Liver (tissue), 9 donors: ENCODE data around the gene UBE2V1. TPM values are rescaled to one million over a fixed set of nuclear protein-coding genes. Genes with fewer than 3 reads are reported as not detected.

Experiments
- DNase-seq: peaks from one replicate; pipeline ENCODE4 v3.0.0-alpha.2; 2017; ENCODE audit warnings: low spot score
- H3K27ac ChIP-seq, 2 donors: one replicate each; pipeline ENCODE4 v1.7.0; 2013; ENCODE audit warnings: inconsistent platforms in 2 of 2, low read length in 2 of 2, control low read depth in 1 of 2, low read depth in 1 of 2, mild to moderate bottlenecking in 1 of 2
- H3K27me3 ChIP-seq, 4 donors: one replicate each; pipeline versions ENCODE4 v1.6.1 to v1.7.0; 2013; ENCODE audit warnings: low read length in 3 of 4, inconsistent platforms in 1 of 4, mild to moderate bottlenecking in 1 of 4, moderate library complexity in 1 of 4; ENCODE audit not compliant: control insufficient read depth in 4 of 4, insufficient read depth in 4 of 4
- H3K36me3 ChIP-seq, 4 donors: one replicate each; pipeline versions ENCODE4 v1.6.1 to v1.7.0; 2013; ENCODE audit warnings: low read length in 3 of 4, mild to moderate bottlenecking in 3 of 4, low read depth in 1 of 4, moderate library complexity in 1 of 4; ENCODE audit not compliant: control insufficient read depth in 4 of 4, insufficient read depth in 3 of 4
- H3K4me1 ChIP-seq, 4 donors: one replicate each; pipeline versions ENCODE4 v1.6.1 to v1.7.0; 2013; ENCODE audit warnings: low read length in 3 of 4, mild to moderate bottlenecking in 3 of 4, moderate library complexity in 1 of 4; ENCODE audit not compliant: control insufficient read depth in 4 of 4, insufficient read depth in 4 of 4
- H3K4me3 ChIP-seq, 3 donors: one replicate each; pipeline versions ENCODE4 v1.6.1 to v1.7.0; 2013; ENCODE audit warnings: low read length in 3 of 3, control low read depth in 1 of 3, low read depth in 1 of 3, mild to moderate bottlenecking in 1 of 3
- H3K9ac ChIP-seq, 2 donors: one replicate each; pipeline ENCODE4 v1.7.0; 2013; ENCODE audit warnings: low read length in 2 of 2, mild to moderate bottlenecking in 2 of 2, moderate library complexity in 2 of 2, control low read depth in 1 of 2, low read depth in 1 of 2
- H3K9me3 ChIP-seq, 4 donors: one replicate each; pipeline versions ENCODE4 v1.6.1 to v1.7.0; 2013; ENCODE audit warnings: low read length in 3 of 4; ENCODE audit not compliant: control insufficient read depth in 4 of 4
- EGR1 ChIP-seq, 2 donors: IDR thresholded peaks; 2 replicates each; pipeline ENCODE4 v1.6.1; 2016 to 2018; ENCODE audit warnings: antibody characterized with exemption in 2 of 2, low read depth in 2 of 2
- FOXA1 ChIP-seq: IDR thresholded peaks from 2 replicates; pipeline ENCODE4 v1.6.1; 2016; ENCODE audit warnings: antibody characterized with exemption
- FOXA2 ChIP-seq: IDR thresholded peaks from 2 replicates; pipeline ENCODE4 v1.6.1; 2016; ENCODE audit warnings: antibody characterized with exemption
- GABPA ChIP-seq, 2 donors: IDR thresholded peaks in 1 of 2; conservative IDR thresholded peaks in 1 of 2; 2 replicates each; pipeline ENCODE4 v1.6.1; 2016; ENCODE audit warnings: antibody characterized with exemption in 2 of 2, mild to moderate bottlenecking in 1 of 2, moderate library complexity in 1 of 2
- HNF4A ChIP-seq, 2 donors: conservative IDR thresholded peaks; 2 replicates each; pipeline ENCODE4 v1.6.1; 2016; ENCODE audit warnings: antibody characterized with exemption in 2 of 2, mild to moderate bottlenecking in 2 of 2
- HNF4G ChIP-seq: IDR thresholded peaks from 2 replicates; pipeline ENCODE4 v1.6.1; 2016; ENCODE audit warnings: antibody characterized with exemption
- JUND ChIP-seq, 2 donors: IDR thresholded peaks; 2 replicates each; pipeline ENCODE4 v1.6.1; 2016; ENCODE audit warnings: antibody characterized with exemption in 2 of 2
- NR2F2 ChIP-seq: IDR thresholded peaks from 2 replicates; pipeline ENCODE4 v1.6.1; 2016; ENCODE audit warnings: antibody characterized with exemption
- RAD21 ChIP-seq, 2 donors: IDR thresholded peaks; 2 replicates each; pipeline ENCODE4 v1.6.1; 2016; ENCODE audit warnings: antibody characterized with exemption in 2 of 2, mild to moderate bottlenecking in 2 of 2
- RXRA ChIP-seq, 2 donors: IDR thresholded peaks; 2 replicates each; pipeline ENCODE4 v1.6.1; 2017 to 2018; ENCODE audit warnings: antibody characterized with exemption in 2 of 2, mild to moderate bottlenecking in 1 of 2
- SP1 ChIP-seq: IDR thresholded peaks from 2 replicates; pipeline ENCODE4 v1.6.1; 2018; ENCODE audit warnings: antibody characterized with exemption, mild to moderate bottlenecking
- TAF1 ChIP-seq: conservative IDR thresholded peaks from 2 replicates; pipeline ENCODE4 v1.6.1; 2016; ENCODE audit warnings: antibody characterized with exemption, mild to moderate bottlenecking
- YY1 ChIP-seq: IDR thresholded peaks from 2 replicates; pipeline ENCODE4 v1.6.1; 2016; ENCODE audit warnings: antibody characterized with exemption, mild to moderate bottlenecking
- whole genome bisulfite sequencing: extraction: QIAGEN DNeasy Blood & Tissue Kit; methylation state at CpG from one replicate; pipeline ENCODE4 v1.1.7; 2013; 5-methylcytosine and 5-hydroxymethylcytosine counted together
- polyA plus RNA-seq, 2 donors: library from polyadenylated mRNA; stranded (reverse) in 1 of 2; unstranded in 1 of 2; fragments of 200-250 nt in 1 of 2; fragments of >200 nt in 1 of 2; fragmentation: Nextera tagmentation in 1 of 2; extraction: Ambion mirVana in 1 of 2; gene quantifications; one replicate each; pipeline versions ENCODE4 v1.2.1 to v1.2.3, GENCODE V29; 2013 to 2015
- total RNA-seq, 2 donors: library from RNA; depleted of rRNA; stranded (reverse); fragments of >200 nt; gene quantifications; one replicate each; pipeline ENCODE4 v1.2.3, GENCODE V29; 2014
- TF ChIP-seq, protein P1 (sequence below): IDR thresholded peaks from 2 replicates; pipeline ENCODE4 v1.6.1; 2016; ENCODE audit warnings: antibody characterized with exemption
- TF ChIP-seq, protein P2 (sequence below): fragments of 150-350 bp; IDR thresholded peaks from 2 replicates; pipeline ENCODE4 v1.5.1; 2017; ENCODE audit warnings: improper control_type of control experiment, low read depth, low read length; ENCODE audit not compliant: missing input control
- TF ChIP-seq, protein P3 (sequence below): IDR thresholded peaks from 2 replicates; pipeline ENCODE4 v1.6.1; 2016; ENCODE audit warnings: antibody characterized with exemption, mild to moderate bottlenecking
- TF ChIP-seq, protein P4 (sequence below): IDR thresholded peaks from 2 replicates; pipeline ENCODE4 v1.6.1; 2016; ENCODE audit warnings: antibody characterized with exemption
- TF ChIP-seq, protein P5 (sequence below): IDR thresholded peaks from 2 replicates; pipeline ENCODE4 v1.6.1; 2016; ENCODE audit warnings: antibody characterized with exemption
- donor health status: healthy.
- donor health status: healthy.
- donor health status: healthy.
- donor health status: healthy.
- donor health status: healthy.

The UBE2V1 gene
- total and polyA plus RNA-seq, 4 donors = 27.9 to 53.0 (median 34.2) TPM

DNA sequence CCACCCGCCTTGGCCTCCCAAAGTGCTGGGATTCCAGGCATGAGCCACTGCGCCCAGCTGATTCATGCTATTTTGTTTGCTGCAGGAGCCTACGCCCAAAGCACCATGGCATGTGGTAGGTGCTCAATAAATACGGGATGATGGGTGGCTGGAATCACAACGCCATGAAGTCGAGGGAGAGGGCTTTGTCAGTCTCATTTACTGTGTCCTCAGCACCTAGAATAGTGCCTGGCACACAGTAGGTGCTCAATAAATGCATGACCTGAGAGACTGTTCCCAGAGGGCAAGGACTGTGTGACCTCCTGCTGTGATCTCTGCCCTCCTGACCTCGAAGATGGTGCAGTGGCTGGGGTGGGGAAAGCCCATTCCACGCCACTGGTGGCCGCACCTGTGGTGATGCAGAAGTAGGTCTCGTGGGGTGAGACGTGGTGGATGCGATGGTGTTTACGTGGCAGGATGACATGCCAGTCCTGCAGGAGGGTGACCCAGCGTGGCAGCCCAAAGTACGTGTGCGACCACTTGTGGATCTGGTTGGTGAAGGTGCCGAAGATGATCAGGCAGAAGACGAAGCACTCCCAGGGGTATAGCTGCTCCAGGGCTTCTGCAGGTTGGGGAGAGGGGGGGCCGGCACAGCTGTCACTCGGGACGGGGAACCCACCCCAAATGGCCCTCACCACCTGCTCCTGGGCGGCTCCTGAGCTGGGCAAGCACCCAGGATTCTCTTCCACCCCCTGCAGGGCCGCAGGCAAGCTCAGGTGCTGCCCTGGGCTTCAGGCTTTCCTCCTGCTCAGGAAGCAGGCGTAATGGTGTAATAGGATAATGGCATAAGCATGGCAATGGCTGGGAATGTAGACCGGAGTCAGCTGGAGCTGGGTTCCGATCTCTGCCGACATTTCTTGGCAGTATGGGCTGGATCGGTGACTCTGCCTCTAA, 14.9 kb upstream of the UBE2V1 start:
- no peak overlapping the region for H3K27ac ChIP-seq
- H3K4me3 ChIP-seq = no peak overlapping the region
- TF ChIP-seq, protein P1, sequence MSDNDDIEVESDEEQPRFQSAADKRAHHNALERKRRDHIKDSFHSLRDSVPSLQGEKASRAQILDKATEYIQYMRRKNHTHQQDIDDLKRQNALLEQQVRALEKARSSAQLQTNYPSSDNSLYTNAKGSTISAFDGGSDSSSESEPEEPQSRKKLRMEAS = no peak
- TF ChIP-seq TAF1 = no peak
- H3K9ac ChIP-seq = no peak overlapping the region
- H3K36me3 ChIP-seq = peaks cover 6 to 20% (median 17%) of the 10 kb centered on the region in 4 donors
- 95% methylated on average over 28 of the region's 28 CpGs for WGBS
- no peaks in the 10 kb centered on the region for H3K27me3 ChIP-seq
- DNase-seq = no peak
- no peaks in the 10 kb centered on the region for H3K9me3 ChIP-seq
- peaks cover 7 to 33% (median 21%) of the 10 kb centered on the region in 4 donors for H3K4me1 ChIP-seq

DNA sequence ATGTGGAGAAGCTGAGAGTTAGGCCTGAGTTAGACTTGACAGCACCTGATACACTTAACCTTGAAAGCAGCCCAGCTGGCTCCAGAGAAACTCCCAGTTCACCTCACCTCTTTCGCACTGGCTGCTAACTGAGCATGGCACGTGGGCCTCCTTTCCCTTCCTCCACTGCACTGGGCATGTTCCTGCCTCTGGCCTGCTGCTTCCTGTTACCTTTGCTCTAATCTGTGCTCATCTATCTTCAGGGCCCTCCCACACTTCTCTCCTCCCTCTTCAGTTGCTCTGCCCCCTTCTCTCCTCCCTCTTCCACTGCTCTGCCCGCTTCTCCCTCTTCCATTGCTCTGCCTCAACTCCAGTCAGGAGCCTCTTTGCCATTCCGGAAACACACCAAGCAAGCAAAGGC, 13.7 kb upstream of the UBE2V1 start:
- Histone ChIP-seq H3K27ac (peak overlapping the region; percentile 64 to 88), H3K4me1 (peaks cover 9 to 38% (median 24%) of the 10 kb centered on the region in 4 donors), H3K9ac (peak overlapping the region in 1 of 2 donors; percentile 27), H3K9me3 (no peaks in the 10 kb centered on the region), H3K36me3 (peaks cover 5 to 20% (median 17%) of the 10 kb centered on the region in 4 donors), H3K4me3 (no peak overlapping the region), H3K27me3 (no peaks in the 10 kb centered on the region)
- no peak for TF ChIP-seq TAF1
- TF ChIP-seq SP1 = peak; percentile 92
- no peak for TF ChIP-seq HNF4G
- TF ChIP-seq, protein P2, sequence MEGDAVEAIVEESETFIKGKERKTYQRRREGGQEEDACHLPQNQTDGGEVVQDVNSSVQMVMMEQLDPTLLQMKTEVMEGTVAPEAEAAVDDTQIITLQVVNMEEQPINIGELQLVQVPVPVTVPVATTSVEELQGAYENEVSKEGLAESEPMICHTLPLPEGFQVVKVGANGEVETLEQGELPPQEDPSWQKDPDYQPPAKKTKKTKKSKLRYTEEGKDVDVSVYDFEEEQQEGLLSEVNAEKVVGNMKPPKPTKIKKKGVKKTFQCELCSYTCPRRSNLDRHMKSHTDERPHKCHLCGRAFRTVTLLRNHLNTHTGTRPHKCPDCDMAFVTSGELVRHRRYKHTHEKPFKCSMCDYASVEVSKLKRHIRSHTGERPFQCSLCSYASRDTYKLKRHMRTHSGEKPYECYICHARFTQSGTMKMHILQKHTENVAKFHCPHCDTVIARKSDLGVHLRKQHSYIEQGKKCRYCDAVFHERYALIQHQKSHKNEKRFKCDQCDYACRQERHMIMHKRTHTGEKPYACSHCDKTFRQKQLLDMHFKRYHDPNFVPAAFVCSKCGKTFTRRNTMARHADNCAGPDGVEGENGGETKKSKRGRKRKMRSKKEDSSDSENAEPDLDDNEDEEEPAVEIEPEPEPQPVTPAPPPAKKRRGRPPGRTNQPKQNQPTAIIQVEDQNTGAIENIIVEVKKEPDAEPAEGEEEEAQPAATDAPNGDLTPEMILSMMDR = no peak
- peak; percentile 78 for TF ChIP-seq YY1
- peak; percentile 7 for TF ChIP-seq NR2F2
- TF ChIP-seq, protein P3, sequence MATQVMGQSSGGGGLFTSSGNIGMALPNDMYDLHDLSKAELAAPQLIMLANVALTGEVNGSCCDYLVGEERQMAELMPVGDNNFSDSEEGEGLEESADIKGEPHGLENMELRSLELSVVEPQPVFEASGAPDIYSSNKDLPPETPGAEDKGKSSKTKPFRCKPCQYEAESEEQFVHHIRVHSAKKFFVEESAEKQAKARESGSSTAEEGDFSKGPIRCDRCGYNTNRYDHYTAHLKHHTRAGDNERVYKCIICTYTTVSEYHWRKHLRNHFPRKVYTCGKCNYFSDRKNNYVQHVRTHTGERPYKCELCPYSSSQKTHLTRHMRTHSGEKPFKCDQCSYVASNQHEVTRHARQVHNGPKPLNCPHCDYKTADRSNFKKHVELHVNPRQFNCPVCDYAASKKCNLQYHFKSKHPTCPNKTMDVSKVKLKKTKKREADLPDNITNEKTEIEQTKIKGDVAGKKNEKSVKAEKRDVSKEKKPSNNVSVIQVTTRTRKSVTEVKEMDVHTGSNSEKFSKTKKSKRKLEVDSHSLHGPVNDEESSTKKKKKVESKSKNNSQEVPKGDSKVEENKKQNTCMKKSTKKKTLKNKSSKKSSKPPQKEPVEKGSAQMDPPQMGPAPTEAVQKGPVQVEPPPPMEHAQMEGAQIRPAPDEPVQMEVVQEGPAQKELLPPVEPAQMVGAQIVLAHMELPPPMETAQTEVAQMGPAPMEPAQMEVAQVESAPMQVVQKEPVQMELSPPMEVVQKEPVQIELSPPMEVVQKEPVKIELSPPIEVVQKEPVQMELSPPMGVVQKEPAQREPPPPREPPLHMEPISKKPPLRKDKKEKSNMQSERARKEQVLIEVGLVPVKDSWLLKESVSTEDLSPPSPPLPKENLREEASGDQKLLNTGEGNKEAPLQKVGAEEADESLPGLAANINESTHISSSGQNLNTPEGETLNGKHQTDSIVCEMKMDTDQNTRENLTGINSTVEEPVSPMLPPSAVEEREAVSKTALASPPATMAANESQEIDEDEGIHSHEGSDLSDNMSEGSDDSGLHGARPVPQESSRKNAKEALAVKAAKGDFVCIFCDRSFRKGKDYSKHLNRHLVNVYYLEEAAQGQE = peak; percentile 37
- TF ChIP-seq GABPA (IDR thresholded peaks at IDR 0.05 in 1 of 2, conservative IDR thresholded peaks at IDR 0.05 in 1 of 2) = peak in 1 of 2 donors; percentile 86
- peak in 1 of 2 donors; percentile 53 for TF ChIP-seq RAD21 (IDR thresholded peaks at IDR 0.05)
- TF ChIP-seq EGR1 (IDR thresholded peaks at IDR 0.05; ENCODE audit: low read depth in 2 of 2) = peak in 1 of 2 donors; percentile 66
- peak; percentile 53 to 77 for TF ChIP-seq HNF4A (conservative IDR thresholded peaks at IDR 0.05)
- peak; percentile 58 for TF ChIP-seq FOXA2
- TF ChIP-seq, protein P4, sequence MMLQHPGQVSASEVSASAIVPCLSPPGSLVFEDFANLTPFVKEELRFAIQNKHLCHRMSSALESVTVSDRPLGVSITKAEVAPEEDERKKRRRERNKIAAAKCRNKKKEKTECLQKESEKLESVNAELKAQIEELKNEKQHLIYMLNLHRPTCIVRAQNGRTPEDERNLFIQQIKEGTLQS = no peak
- TF ChIP-seq, protein P5, sequence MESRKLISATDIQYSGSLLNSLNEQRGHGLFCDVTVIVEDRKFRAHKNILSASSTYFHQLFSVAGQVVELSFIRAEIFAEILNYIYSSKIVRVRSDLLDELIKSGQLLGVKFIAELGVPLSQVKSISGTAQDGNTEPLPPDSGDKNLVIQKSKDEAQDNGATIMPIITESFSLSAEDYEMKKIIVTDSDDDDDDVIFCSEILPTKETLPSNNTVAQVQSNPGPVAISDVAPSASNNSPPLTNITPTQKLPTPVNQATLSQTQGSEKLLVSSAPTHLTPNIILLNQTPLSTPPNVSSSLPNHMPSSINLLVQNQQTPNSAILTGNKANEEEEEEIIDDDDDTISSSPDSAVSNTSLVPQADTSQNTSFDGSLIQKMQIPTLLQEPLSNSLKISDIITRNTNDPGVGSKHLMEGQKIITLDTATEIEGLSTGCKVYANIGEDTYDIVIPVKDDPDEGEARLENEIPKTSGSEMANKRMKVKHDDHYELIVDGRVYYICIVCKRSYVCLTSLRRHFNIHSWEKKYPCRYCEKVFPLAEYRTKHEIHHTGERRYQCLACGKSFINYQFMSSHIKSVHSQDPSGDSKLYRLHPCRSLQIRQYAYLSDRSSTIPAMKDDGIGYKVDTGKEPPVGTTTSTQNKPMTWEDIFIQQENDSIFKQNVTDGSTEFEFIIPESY = no peak
- no peak for TF ChIP-seq FOXA1
- peak; percentile 95 to 97 for TF ChIP-seq RXRA (IDR thresholded peaks at IDR 0.05)
- peak in 1 of 2 donors; percentile 76 for TF ChIP-seq JUND (IDR thresholded peaks at IDR 0.05)
- TF ChIP-seq, protein P1 = peak; percentile 98
- 33% methylated on average over 4 of the region's 4 CpGs for WGBS
- DNase-seq = no peak
